OCI-LY7 (cell line): Measurements from ENCODE around the gene KCTD18. TPM values are rescaled to one million over a fixed set of nuclear protein-coding genes. Genes with fewer than 3 reads are reported as not detected.

Experiments
- BruUV-seq: library from RNA; stranded (reverse); fragments of 400-500 nt; replicated peaks from 2 replicates; lab custom pipeline; 2021; lab: Mats Ljungman, UMichigan
- CTCF ChIA-PET: fragments of 300-600 bp; sonication (Branson Sonifier 250); formaldehyde crosslinking; loops from one replicate; lab custom pipeline; 2022; ENCODE audit warnings: antibody characterized with exemption; ENCODE audit not compliant: unreplicated experiment; lab: Charles Lee
- POLR2A ChIA-PET: fragments of 300-600 bp; sonication (Branson Sonifier 250); formaldehyde crosslinking; loops from one replicate; lab custom pipeline; 2022; ENCODE audit warnings: antibody characterized with exemption; lab: Charles Lee
- DNase-seq: peaks from one replicate; pipeline ENCODE4 v3.0.0-alpha.2; 2015; ENCODE audit warnings: low spot score
- H2AFZ ChIP-seq: fragments of 200-600 bp; sonication (generic), shearing (Covaris generic); 2 replicates; pipeline ENCODE4 v1.6.1; 2014; ENCODE audit warnings: mild to moderate bottlenecking, antibody characterized with exemption, low read length, moderate library complexity
- H3K27ac ChIP-seq: fragments of 200-600 bp; sonication (generic); 2 replicates; pipeline ENCODE4 v1.5.1; 2014; ENCODE audit warnings: mixed run types, low read depth, mild to moderate bottlenecking, moderate library complexity, low read length, inconsistent platforms; ENCODE audit not compliant: poor library complexity, severe bottlenecking
- H3K36me3 ChIP-seq: fragments of 200-600 bp; sonication (generic); 2 replicates; pipeline ENCODE4 v1.6.1; 2014; ENCODE audit warnings: mild to moderate bottlenecking, antibody characterized with exemption, low read length, moderate library complexity, mixed read lengths; ENCODE audit not compliant: insufficient read depth
- H3K4me1 ChIP-seq: fragments of 200-600 bp; sonication (generic); 2 replicates; pipeline ENCODE4 v1.5.1; 2014; ENCODE audit warnings: mild to moderate bottlenecking, low read length; ENCODE audit not compliant: insufficient read depth, poor library complexity, severe bottlenecking
- H3K4me2 ChIP-seq: fragments of 200-600 bp; sonication (generic); 2 replicates; pipeline ENCODE4 v1.6.1; 2014; ENCODE audit warnings: mild to moderate bottlenecking, low read length
- H3K4me3 ChIP-seq: fragments of 200-600 bp; sonication (generic); 2 replicates; pipeline ENCODE4 v1.5.1; 2014; ENCODE audit warnings: mild to moderate bottlenecking, low read depth, low read length; ENCODE audit not compliant: poor library complexity, severe bottlenecking
- H3K79me2 ChIP-seq: fragments of 200-600 bp; sonication (generic); 2 replicates; pipeline ENCODE4 v1.6.1; 2016; ENCODE audit warnings: low read depth, mild to moderate bottlenecking, low read length, moderate library complexity, mixed read lengths; ENCODE audit not compliant: insufficient read depth
- H3K9me2 ChIP-seq: fragments of 200-600 bp; sonication (generic); 2 replicates; pipeline ENCODE4 v1.6.1; 2016; ENCODE audit warnings: mild to moderate bottlenecking, low read length, mixed read lengths; ENCODE audit not compliant: insufficient read depth
- H3K9me3 ChIP-seq: fragments of 200-600 bp; sonication (generic); 2 replicates; pipeline ENCODE4 v1.6.1; 2014; ENCODE audit warnings: mild to moderate bottlenecking, mixed run types, low read length, mixed read lengths
- H4K20me1 ChIP-seq: fragments of 200-600 bp; sonication (generic); 2 replicates; pipeline ENCODE4 v1.6.1; 2014; ENCODE audit warnings: mild to moderate bottlenecking, antibody characterized with exemption, low read length, moderate library complexity, mixed read lengths; ENCODE audit not compliant: insufficient read depth
- EZH2phosphoT487 ChIP-seq: fragments of 200-600 bp; sonication (generic); IDR thresholded peaks from 2 replicates; pipeline ENCODE4 v1.6.1; 2018; ENCODE audit warnings: low read depth, borderline replicate concordance, mild to moderate bottlenecking, mixed run types, antibody characterized with exemption, low read length, moderate library complexity, mixed read lengths
- intact Hi-C: fragments of 100-400 bp; cut with micrococcal nuclease; formaldehyde crosslinking; loops from one replicate; pipeline ENCODE4 v1.10.0; 2022; ENCODE audit not compliant: unreplicated experiment
- total RNA-seq, 2 experiments: library from RNA; depleted of rRNA in 1 of 2; stranded (reverse); fragments of >200 nt in 1 of 2; shearing (Covaris generic) in 1 of 2; gene quantifications; 2 replicates each; pipeline ENCODE4 v1.2.3, GENCODE V29; 2014 to 2022
- TF ChIP-seq, protein P1 (sequence below): fragments of 200-600 bp; sonication (generic); conservative IDR thresholded peaks from 2 replicates; pipeline ENCODE4 v1.5.1; 2014; ENCODE audit warnings: mild to moderate bottlenecking, antibody characterized with exemption, low read length, moderate library complexity, mixed read lengths

KCTD18 gene
- total RNA-seq, 2 experiments from 2014 or later = 10.9 to 16.2 TPM

DNA sequence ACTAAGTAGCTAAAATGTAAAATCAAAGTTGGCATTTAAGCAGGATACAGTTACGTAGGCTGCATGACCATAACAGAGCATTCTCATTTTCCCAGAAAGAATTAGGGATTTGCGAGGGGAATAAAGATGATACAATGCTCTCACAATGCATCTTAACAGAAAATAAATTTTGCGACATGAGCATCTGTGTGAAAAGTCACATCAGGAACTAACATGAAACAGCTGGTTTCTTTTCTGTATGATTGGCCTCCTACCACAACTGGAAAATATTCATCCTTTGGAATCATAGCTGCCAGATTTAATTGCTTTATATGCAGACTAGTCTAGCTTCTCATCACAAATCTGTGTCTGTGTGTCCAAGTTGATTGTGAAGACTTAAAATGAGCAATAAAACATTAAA, 66.0 kb downstream of the KCTD18 start:
- ChIA-PET POLR2A (interaction anchor here (0.8 to 1.0 kb wide), 3 partner anchors 12 to 268 kb away, joined by 3 read pairs; no protein-coding TSS in a partner anchor), CTCF (no interaction called here)
- DNase-seq = no peak
- Histone ChIP-seq H3K27ac (no peak overlapping the region), H3K9me3 (no peaks in the 10 kb centered on the region), H3K4me2 (no peak overlapping the region), H3K9me2 (no peaks in the 10 kb centered on the region), H3K4me1 (no peaks in the 10 kb centered on the region), H3K36me3 (no peaks in the 10 kb centered on the region), H2AFZ (no peak overlapping the region), H3K4me3 (no peak overlapping the region), H3K79me2 (no peaks in the 10 kb centered on the region), H4K20me1 (no peaks in the 10 kb centered on the region)
- TF ChIP-seq, protein P1, sequence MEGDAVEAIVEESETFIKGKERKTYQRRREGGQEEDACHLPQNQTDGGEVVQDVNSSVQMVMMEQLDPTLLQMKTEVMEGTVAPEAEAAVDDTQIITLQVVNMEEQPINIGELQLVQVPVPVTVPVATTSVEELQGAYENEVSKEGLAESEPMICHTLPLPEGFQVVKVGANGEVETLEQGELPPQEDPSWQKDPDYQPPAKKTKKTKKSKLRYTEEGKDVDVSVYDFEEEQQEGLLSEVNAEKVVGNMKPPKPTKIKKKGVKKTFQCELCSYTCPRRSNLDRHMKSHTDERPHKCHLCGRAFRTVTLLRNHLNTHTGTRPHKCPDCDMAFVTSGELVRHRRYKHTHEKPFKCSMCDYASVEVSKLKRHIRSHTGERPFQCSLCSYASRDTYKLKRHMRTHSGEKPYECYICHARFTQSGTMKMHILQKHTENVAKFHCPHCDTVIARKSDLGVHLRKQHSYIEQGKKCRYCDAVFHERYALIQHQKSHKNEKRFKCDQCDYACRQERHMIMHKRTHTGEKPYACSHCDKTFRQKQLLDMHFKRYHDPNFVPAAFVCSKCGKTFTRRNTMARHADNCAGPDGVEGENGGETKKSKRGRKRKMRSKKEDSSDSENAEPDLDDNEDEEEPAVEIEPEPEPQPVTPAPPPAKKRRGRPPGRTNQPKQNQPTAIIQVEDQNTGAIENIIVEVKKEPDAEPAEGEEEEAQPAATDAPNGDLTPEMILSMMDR = no peak
- TF ChIP-seq EZH2phosphoT487 = no peak
- intact Hi-C loops = no loop called here
- BruUV-seq = no TSS peak

- no peak overlapping the region for H3K4me2 ChIP-seq
- no TSS peak for BruUV-seq
- no peaks in the 10 kb centered on the region for H3K79me2 ChIP-seq
- no peaks in the 10 kb centered on the region for H3K4me1 ChIP-seq
- TF ChIP-seq EZH2phosphoT487 = no peak
- TF ChIP-seq, protein P1 = no peak
- no peaks in the 10 kb centered on the region for H3K9me2 ChIP-seq
- no peaks in the 10 kb centered on the region for H3K9me3 ChIP-seq
- H4K20me1 ChIP-seq = no peaks in the 10 kb centered on the region
- H3K4me3 ChIP-seq = no peak overlapping the region
- no peak overlapping the region for H3K27ac ChIP-seq
- ChIA-PET POLR2A (interaction anchor here (0.6 kb wide), 1 partner anchor 362 kb away, joined by 3 read pairs; no protein-coding TSS in a partner anchor), CTCF (no interaction called here)
- H3K36me3 ChIP-seq = no peaks in the 10 kb centered on the region
- no peak for DNase-seq
- intact Hi-C loops = no loop called here
- H2AFZ ChIP-seq = no peak overlapping the region
Measured at GRCh38 chr2:200443376-200443775, 66.5 kb downstream of the KCTD18 start.

DNA sequence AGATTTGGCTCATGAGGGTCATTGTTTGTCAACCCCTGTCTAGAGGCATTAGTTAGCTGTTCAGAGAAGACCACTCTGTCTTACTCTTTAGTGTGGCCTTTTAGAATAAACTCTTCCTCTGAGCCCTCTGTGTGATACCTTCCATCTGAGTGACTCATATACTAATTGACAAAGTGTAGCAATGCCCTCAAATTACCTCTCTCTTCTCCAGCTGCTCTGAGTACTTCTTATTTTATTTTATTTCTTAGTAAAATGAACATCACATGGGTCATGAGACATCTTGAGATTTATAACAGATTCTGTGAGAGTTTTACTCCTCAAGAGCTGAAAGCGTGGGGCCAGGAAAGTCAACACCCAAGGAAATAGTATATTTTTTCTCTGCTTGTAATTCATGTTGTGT, 67.4 kb downstream of the KCTD18 start:
- ChIA-PET CTCF (no interaction called here), POLR2A (interaction anchor here (0.6 kb wide), 1 partner anchor 361 kb away, joined by 3 read pairs; no protein-coding TSS in a partner anchor)
- no peak for DNase-seq
- Histone ChIP-seq H3K4me3 (no peak overlapping the region), H3K9me2 (no peaks in the 10 kb centered on the region), H3K9me3 (no peaks in the 10 kb centered on the region), H3K79me2 (no peaks in the 10 kb centered on the region), H3K4me1 (no peaks in the 10 kb centered on the region), H4K20me1 (no peaks in the 10 kb centered on the region), H3K36me3 (no peaks in the 10 kb centered on the region), H3K27ac (no peak overlapping the region), H2AFZ (no peak overlapping the region), H3K4me2 (no peak overlapping the region)
- TF ChIP-seq, protein P1 = no peak
- no peak for TF ChIP-seq EZH2phosphoT487
- intact Hi-C loops = no loop called here
- BruUV-seq = no TSS peak
